Osteocyte (in vitro differentiated cells): ENCODE results near the gene FILIP1. TPM values are rescaled to one million over a fixed set of nuclear protein-coding genes. Genes with fewer than 3 reads are reported as not detected.
"Not testable (repeated sequence)": the region's sequence is repeated elsewhere in the genome, so short reads cannot be mapped to it uniquely, and the experiment has no call there.

ENCODE experiments used
- DNase-seq: peaks from one replicate; pipeline ENCODE4 v3.0.0; 2021; ENCODE audit warnings: mixed read lengths; ENCODE audit not compliant: unreplicated experiment; ENCODE audit errors: extremely low spot score
- H3K27ac Mint-ChIP-seq: one replicate; pipeline ENCODE4 v1.8.0; 2021; ENCODE audit warnings: mild to moderate bottlenecking, mixed read lengths; ENCODE audit not compliant: unreplicated experiment
- H3K27me3 Mint-ChIP-seq: one replicate; pipeline ENCODE4 v1.8.0; 2021; ENCODE audit warnings: mixed read lengths; ENCODE audit not compliant: unreplicated experiment
- H3K36me3 Mint-ChIP-seq: one replicate; pipeline ENCODE4 v1.8.0; 2021; ENCODE audit warnings: mixed read lengths; ENCODE audit not compliant: unreplicated experiment
- H3K4me1 Mint-ChIP-seq: one replicate; pipeline ENCODE4 v1.8.0; 2021; ENCODE audit warnings: mixed read lengths; ENCODE audit not compliant: unreplicated experiment
- H3K4me3 Mint-ChIP-seq: one replicate; pipeline ENCODE4 v1.8.0; 2021; ENCODE audit warnings: mild to moderate bottlenecking, moderate library complexity, mixed read lengths; ENCODE audit not compliant: unreplicated experiment
- H3K9me3 Mint-ChIP-seq: one replicate; pipeline ENCODE4 v1.8.0; 2021; ENCODE audit warnings: mixed read lengths; ENCODE audit not compliant: unreplicated experiment
- CTCF ChIP-seq: fragments of 200-600 bp; sonication (generic); IDR thresholded peaks from 2 replicates; pipeline ENCODE4 v1.5.0; 2021; ENCODE audit warnings: antibody characterized with exemption, mild to moderate bottlenecking, moderate library complexity
- total RNA-seq: library from RNA; stranded (reverse); gene quantifications from 2 replicates; pipeline ENCODE4 v1.2.1, GENCODE V29; 2021

FILIP1 gene
- total RNA-seq, 1 donor from 2014 or later = 0.05 TPM

DNA sequence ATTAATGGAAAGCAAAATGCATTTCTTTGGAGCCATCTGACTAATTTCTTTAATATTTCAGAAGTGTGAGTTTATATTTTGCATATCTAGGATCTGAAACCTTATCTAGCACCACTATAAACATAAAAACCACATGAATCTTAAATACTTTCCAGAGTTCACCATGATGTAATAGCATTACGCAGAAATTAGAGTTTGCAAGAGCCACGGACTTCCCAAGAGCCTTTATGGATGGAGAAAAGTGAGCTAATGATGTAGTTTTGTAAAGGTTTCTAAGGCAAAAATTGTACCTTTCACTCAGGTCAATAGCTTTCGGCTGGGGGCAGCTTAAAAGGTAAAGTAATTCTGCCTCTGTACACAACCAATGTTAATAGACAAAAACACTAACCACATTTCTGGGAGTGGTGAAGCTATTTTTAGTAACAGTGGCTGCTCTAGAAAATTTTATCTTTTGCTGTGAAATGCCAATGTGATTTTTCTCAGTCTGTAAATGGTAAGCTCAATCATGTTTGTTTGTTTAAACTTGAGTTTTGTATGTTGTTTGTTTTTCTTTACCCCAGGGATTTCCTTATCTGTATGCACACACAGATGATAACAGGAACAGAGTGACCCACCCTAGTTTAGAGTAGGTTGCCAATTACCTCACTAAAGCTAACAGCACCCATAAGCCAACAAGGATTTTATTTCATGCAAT lies 80.5 kb downstream of the FILIP1 start:
- DNase-seq = no peak
- Mint-ChIP-seq H3K9me3 (no peaks in the 10 kb centered on the region), H3K4me1 (peaks cover 2% of the 10 kb centered on the region), H3K27ac (no peak overlapping the region), H3K4me3 (no peak overlapping the region), H3K27me3 (no peaks in the 10 kb centered on the region), H3K36me3 (no peaks in the 10 kb centered on the region)
- no peak for TF ChIP-seq CTCF

- not testable (repeated sequence) for H3K4me1 Mint-ChIP-seq, DNase-seq, H3K36me3 Mint-ChIP-seq, H3K27ac Mint-ChIP-seq, H3K9me3 Mint-ChIP-seq, H3K27me3 Mint-ChIP-seq, H3K4me3 Mint-ChIP-seq
Measured at GRCh38 chr6:75410564-75410963, 83.0 kb downstream of the FILIP1 start.

GRCh38 chr6:75409928-75410327 lies 83.7 kb downstream of the FILIP1 start:
- peaks cover 2% of the 10 kb centered on the region for H3K4me1 Mint-ChIP-seq
- DNase-seq = no peak

GRCh38 chr6:75409286-75409685 lies 84.3 kb downstream of the FILIP1 start:
- Mint-ChIP-seq H3K4me3 (no peak overlapping the region), H3K27ac (no peak overlapping the region), H3K27me3 (peaks cover 2% of the 10 kb centered on the region), H3K36me3 (no peaks in the 10 kb centered on the region), H3K4me1 (peaks cover 2% of the 10 kb centered on the region), H3K9me3 (no peaks in the 10 kb centered on the region)
- DNase-seq = no peak
- TF ChIP-seq CTCF = no peak

More at GRCh38 chr6:75409928-75410327, 83.7 kb downstream of the FILIP1 start:
- H3K4me3 Mint-ChIP-seq = no peak overlapping the region
- TF ChIP-seq CTCF = no peak
- no peak overlapping the region for H3K27ac Mint-ChIP-seq
- no peaks in the 10 kb centered on the region for H3K36me3 Mint-ChIP-seq
- no peaks in the 10 kb centered on the region for H3K9me3 Mint-ChIP-seq
- H3K27me3 Mint-ChIP-seq = no peaks in the 10 kb centered on the region

DNA sequence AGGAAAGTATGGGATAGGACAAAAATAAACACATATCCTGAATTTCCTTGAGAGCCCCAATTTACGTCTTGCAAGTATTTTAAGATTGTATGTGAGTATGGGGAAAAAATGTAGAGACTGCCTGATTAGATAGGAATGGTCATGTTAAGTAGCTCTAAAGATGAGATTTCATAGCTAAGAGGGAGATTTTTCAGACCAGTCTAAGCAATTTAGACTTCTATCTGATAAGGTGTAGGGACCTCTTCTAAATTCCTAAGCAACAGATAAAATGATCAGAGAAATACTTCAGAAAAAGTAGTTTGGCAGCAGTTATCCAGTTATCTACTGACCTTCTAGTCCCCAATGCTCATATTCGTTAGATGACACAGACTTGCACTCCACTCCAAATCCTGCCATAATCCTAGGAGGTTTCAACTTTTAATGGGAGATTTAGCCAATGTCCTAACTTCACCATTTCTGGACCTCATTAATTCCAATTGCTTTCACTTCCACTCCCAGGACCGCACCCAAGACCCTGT lies 90.0 kb downstream of the FILIP1 start:
- peaks cover 5% of the 10 kb centered on the region for H3K4me1 Mint-ChIP-seq
- no peak for DNase-seq
- H3K9me3 Mint-ChIP-seq = no peaks in the 10 kb centered on the region
- TF ChIP-seq CTCF = no peak
- H3K36me3 Mint-ChIP-seq = no peaks in the 10 kb centered on the region
- H3K27ac Mint-ChIP-seq = no peak overlapping the region
- H3K27me3 Mint-ChIP-seq = peaks cover 6% of the 10 kb centered on the region
- no peak overlapping the region for H3K4me3 Mint-ChIP-seq
